Naive B cell (primary cell): Measurements from ENCODE around the gene CD44. TPM values are rescaled to one million over a fixed set of nuclear protein-coding genes. Genes with fewer than 3 reads are reported as not detected.

ENCODE experiments used
- ATAC-seq, 2 donors: fragments of 150-1000 bp; cut with Tn5 transposase; 2 replicates each; pipeline ENCODE4 v1.10.0; 2021; ENCODE audit warnings: low read depth in 2 of 2, mild to moderate bottlenecking in 2 of 2, moderate library complexity in 2 of 2
- DNase-seq: peaks from one replicate; pipeline ENCODE4 v3.0.0; 2022
- H3K27ac Mint-ChIP-seq, 6 donors: one replicate each; pipeline ENCODE4 v1.8.0; 2020 to 2022; ENCODE audit warnings: mild to moderate bottlenecking in 6 of 6, mixed read lengths in 6 of 6, moderate library complexity in 5 of 6, inconsistent platforms in 2 of 6
- H3K27me3 Mint-ChIP-seq, 3 donors: one replicate each; pipeline ENCODE4 v1.8.0; 2021 to 2022; ENCODE audit warnings: mixed read lengths in 3 of 3, mild to moderate bottlenecking in 1 of 3
- H3K36me3 Mint-ChIP-seq, 2 donors: one replicate each; pipeline ENCODE4 v1.8.0; 2020 to 2022; ENCODE audit warnings: mixed read lengths in 2 of 2, inconsistent platforms in 1 of 2, mild to moderate bottlenecking in 1 of 2
- H3K4me1 Mint-ChIP-seq, 3 donors: one replicate each; pipeline ENCODE4 v1.8.0; 2020 to 2022; ENCODE audit warnings: mixed read lengths in 3 of 3, inconsistent platforms in 1 of 3, mild to moderate bottlenecking in 1 of 3, moderate library complexity in 1 of 3
- H3K4me3 Mint-ChIP-seq, 8 donors: one replicate each; pipeline ENCODE4 v1.8.0; 2020 to 2022; ENCODE audit warnings: mild to moderate bottlenecking in 8 of 8, mixed read lengths in 8 of 8, moderate library complexity in 8 of 8, inconsistent platforms in 2 of 8
- H3K9me3 Mint-ChIP-seq, 7 donors: one replicate each; pipeline ENCODE4 v1.8.0; 2020 to 2022; ENCODE audit warnings: mixed read lengths in 7 of 7, mild to moderate bottlenecking in 5 of 7, inconsistent platforms in 2 of 7, moderate library complexity in 1 of 7
- polyA plus RNA-seq, 6 donors: library from polyadenylated mRNA; unstranded; fragments of 300-500 nt; fragmentation: Illumina TruSeq; gene quantifications; one replicate each; pipeline ENCODE4 v1.2.3, GENCODE V29; 2021; ENCODE audit warnings: low read depth in 6 of 6

The CD44 gene
- polyA plus RNA-seq, 6 donors from 2014 or later, result 156 to 277 (median 187) TPM

GRCh38 chr11:35160246-35160824 is 21.4 kb downstream of the CD44 start:
- peaks cover 56 to 96% (median 76%) of the 10 kb centered on the region in 3 donors for H3K4me1 Mint-ChIP-seq
- H3K27me3 Mint-ChIP-seq, result no peaks in the 10 kb centered on the region
- no peaks in the 10 kb centered on the region for H3K9me3 Mint-ChIP-seq
- ATAC-seq, result no peak
- peaks cover 0 to 10% of the 10 kb centered on the region in 2 donors for H3K36me3 Mint-ChIP-seq
- H3K27ac Mint-ChIP-seq, result peak overlapping the region; percentile 95 to 100 (median 98)
- DNase-seq, result no peak
- no peak overlapping the region for H3K4me3 Mint-ChIP-seq

DNA sequence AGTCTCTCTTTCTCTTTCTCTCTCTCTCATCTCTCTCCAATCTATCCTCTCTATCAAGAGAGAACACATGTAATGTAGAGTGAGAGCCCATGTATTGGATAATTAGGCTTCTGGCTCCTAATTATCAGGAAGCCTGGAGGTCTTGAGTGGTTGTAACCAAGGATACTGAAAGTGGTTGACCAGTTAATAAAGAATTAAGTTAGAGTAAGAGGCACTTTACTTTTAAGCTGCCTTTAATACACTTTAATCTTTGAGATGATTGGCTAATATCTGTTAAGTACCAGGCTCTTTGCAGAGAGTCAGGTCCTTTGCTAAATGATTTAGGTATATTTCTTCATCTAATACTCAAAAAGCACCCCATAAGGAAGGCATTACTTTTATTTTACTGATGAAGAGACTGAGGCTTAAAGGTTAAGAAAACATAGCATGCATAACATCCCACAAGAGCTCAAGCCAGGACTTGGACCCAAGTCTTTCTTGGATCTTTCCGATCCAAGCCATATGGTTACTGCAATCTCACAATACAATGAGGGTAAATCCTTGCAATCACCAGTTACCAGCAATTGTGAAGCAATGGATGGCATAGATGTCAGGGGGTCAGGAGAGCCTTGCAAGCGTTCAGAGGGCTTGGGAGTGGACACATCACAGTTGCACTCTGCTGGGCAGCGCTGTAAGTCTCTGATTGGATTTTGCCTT is 22.1 kb downstream of the CD44 start:
- Mint-ChIP-seq H3K9me3 (no peaks in the 10 kb centered on the region), H3K36me3 (peaks cover 0 to 10% of the 10 kb centered on the region in 2 donors), H3K27ac (peak overlapping the region; percentile 95 to 100 (median 98)), H3K27me3 (no peaks in the 10 kb centered on the region), H3K4me1 (peaks cover 62 to 95% (median 83%) of the 10 kb centered on the region in 3 donors), H3K4me3 (peak overlapping the region in 1 of 8 donors; percentile 59)
- DNase-seq (no peak), ATAC-seq (no peak)

- no peaks in the 10 kb centered on the region for H3K9me3 Mint-ChIP-seq
- H3K4me3 Mint-ChIP-seq, result peak overlapping the region; percentile 25 to 77 (median 72)
- H3K27me3 Mint-ChIP-seq, result no peaks in the 10 kb centered on the region
- peaks cover 0 to 10% of the 10 kb centered on the region in 2 donors for H3K36me3 Mint-ChIP-seq
- ATAC-seq (peak; percentile 44), DNase-seq (peak; percentile 75)
- H3K4me1 Mint-ChIP-seq, result peaks cover 70 to 98% (median 90%) of the 10 kb centered on the region in 3 donors
- H3K27ac Mint-ChIP-seq, result peak overlapping the region; percentile 94 to 100 (median 98)
Measured at GRCh38 chr11:35162745-35163144, 23.8 kb downstream of the CD44 start.

DNA sequence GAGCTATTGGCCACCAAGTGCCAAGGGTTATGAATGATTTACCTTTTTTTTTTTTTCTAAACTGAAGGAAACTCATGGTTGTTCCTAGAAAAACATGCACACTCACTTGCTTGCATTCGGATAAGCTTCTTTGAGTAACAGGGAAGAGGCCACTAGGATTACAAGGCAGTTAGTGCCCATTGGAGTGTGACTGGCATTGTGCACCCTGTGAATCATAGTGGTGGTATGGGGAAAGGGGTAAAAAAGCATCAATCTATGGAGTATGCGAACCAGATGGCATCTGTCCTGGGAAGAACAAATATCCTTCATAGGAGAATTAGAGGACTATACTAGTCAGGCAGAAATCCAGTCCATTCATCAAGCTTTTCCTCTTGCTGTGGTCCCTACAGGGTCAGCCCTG is 24.2 kb downstream of the CD44 start:
- Mint-ChIP-seq H3K27ac (peak overlapping the region; percentile 94 to 100 (median 98)), H3K4me3 (peak overlapping the region; percentile 25 to 76 (median 70)), H3K27me3 (no peaks in the 10 kb centered on the region), H3K9me3 (no peaks in the 10 kb centered on the region), H3K36me3 (peaks cover 0 to 10% of the 10 kb centered on the region in 2 donors), H3K4me1 (peaks cover 75 to 98% (median 90%) of the 10 kb centered on the region in 3 donors)
- DNase-seq, result no peak
- ATAC-seq, result no peak

GRCh38 chr11:35163702-35164496 is 24.9 kb downstream of the CD44 start:
- Mint-ChIP-seq H3K9me3 (no peaks in the 10 kb centered on the region), H3K4me1 (peaks cover 81 to 98% (median 95%) of the 10 kb centered on the region in 3 donors), H3K27me3 (no peaks in the 10 kb centered on the region), H3K4me3 (peak overlapping the region; percentile 38 to 87 (median 72)), H3K27ac (peak overlapping the region; percentile 94 to 100 (median 98)), H3K36me3 (peaks cover 0 to 10% of the 10 kb centered on the region in 2 donors)
- ATAC-seq, result peak in 1 of 2 donors; percentile 12
- no peak for DNase-seq

DNA sequence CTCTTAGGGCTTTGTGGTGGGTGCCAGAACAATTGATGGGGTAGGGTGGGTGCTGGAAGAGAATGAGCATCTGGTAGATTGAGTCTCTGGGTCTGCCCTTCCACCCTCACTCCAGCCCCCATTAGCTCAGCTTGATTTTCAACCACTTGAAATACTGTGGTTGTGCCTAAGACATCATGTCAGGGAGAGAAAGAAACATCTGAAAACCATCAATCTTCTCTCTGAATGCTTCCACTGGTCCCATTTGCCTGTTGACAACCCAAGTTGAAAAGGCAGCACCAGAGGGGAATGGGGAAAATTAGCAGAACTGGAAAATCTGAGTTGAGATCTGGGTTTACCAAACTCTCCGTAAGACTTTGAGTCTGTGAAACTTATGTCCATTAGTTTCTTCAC is 26.1 kb downstream of the CD44 start:
- H3K4me1 Mint-ChIP-seq, result peaks cover 92 to 97% (median 95%) of the 10 kb centered on the region in 3 donors
- H3K27me3 Mint-ChIP-seq, result no peaks in the 10 kb centered on the region
- H3K36me3 Mint-ChIP-seq, result peaks cover 0 to 10% of the 10 kb centered on the region in 2 donors
- no peak for DNase-seq
- peak overlapping the region; percentile 99 to 100 (median 100) for H3K27ac Mint-ChIP-seq
- ATAC-seq, result no peak
- no peaks in the 10 kb centered on the region for H3K9me3 Mint-ChIP-seq
- H3K4me3 Mint-ChIP-seq, result peak overlapping the region in 6 of 8 donors; percentile 68 to 92 (median 80)

DNA sequence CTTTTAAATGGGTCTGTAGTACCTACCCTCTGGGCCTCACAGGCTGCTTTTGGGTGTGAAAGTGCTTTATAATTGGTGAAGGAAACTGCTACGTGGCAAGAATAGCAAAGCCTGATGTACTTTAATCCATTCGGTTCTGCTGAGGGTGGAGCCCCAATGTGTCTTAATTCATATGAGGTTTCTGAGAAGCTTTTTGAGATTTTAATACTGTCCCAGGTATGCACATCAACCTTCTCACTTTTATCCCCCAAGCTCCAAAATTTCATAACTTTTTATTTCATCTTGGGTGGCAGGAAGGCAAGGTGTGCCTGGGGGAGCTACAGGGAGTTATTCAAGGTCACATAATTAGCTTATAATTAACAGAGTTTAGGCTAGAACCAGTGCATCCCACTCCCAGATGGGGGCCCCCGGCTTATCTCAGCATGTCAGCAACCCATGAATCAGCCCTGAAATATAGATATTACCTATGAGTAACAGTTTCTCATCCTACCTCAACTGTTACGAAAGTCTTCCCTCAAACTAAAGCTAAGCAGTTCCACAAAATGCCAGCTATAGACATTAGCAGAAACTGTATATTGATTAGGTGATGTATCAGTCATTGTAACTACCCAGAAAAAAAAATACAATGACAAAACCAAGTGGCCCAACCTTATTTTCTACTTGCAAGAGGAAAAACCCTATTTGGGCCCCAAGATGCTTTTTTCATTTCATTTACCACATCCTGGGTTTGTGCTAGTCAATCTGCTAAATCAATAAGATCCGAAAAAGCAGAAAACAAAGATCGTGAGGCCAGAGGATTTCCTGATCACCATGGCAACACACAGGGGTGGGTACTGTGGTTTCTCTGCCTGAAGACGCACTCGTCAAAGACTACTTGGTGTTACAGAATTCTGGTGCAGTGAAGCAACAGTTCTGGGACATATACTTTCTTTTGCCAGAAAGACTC is 26.7 kb downstream of the CD44 start:
- Mint-ChIP-seq H3K4me1 (peaks cover 92 to 97% (median 95%) of the 10 kb centered on the region in 3 donors), H3K36me3 (peaks cover 0 to 4% of the 10 kb centered on the region in 2 donors), H3K4me3 (peak overlapping the region; percentile 76 to 92 (median 84)), H3K9me3 (no peaks in the 10 kb centered on the region), H3K27me3 (no peaks in the 10 kb centered on the region), H3K27ac (peak overlapping the region; percentile 99 to 100 (median 100))
- DNase-seq (peak; percentile 97), ATAC-seq (peak; percentile 83 to 84)

DNA sequence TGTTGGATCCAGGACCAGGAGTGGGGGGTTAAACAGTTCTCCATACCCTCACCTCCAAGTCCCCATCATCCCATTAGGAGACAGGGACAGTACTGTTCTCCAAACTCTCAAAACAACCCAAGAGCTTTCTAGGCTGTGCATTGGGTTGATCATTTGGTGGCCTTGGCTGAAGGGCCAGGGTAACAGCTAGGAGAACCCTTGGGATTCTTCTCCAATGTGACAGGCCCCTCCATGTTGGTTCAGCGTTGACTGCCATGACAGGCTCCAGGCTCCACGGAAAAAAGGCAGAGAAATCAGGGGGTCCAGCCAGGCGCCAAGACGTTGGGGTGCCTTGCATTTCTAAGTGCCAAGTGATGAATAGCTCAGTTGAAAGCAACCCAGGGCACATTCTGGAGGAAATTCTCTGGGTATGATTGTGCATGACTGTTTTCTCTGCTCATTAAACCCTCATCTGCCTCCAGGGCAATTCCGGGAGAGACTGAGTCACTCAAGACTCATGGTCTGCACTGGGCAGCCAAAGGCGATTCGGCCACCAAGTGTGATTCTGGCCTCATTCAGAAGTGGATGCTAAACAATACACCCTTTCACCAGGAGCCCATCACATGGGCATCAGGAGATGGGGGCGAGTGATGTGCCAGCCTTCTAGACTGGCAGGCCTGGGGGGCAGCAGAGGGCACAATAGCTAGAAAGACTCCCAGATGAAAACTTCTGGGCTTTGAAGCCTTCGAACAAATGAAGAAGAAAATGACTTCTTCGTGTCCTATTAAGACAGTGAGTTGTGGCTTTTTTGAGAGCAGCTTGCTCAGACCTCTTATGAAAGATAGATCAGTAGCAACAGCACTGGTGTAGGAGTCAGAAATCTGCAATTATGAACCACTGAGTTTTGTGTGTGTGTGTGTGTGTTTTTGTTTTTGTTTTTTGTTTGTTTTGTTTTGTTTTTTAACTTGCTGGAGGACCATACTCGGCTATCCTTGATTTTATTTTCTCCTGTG is 27.7 kb downstream of the CD44 start:
- no peaks in the 10 kb centered on the region for H3K9me3 Mint-ChIP-seq
- H3K27me3 Mint-ChIP-seq, result no peaks in the 10 kb centered on the region
- H3K4me3 Mint-ChIP-seq, result peak overlapping the region; percentile 76 to 92 (median 84)
- no peak for DNase-seq
- H3K27ac Mint-ChIP-seq, result peak overlapping the region; percentile 99 to 100 (median 100)
- peaks cover 0 to 4% of the 10 kb centered on the region in 2 donors for H3K36me3 Mint-ChIP-seq
- peaks cover 91 to 98% (median 95%) of the 10 kb centered on the region in 3 donors for H3K4me1 Mint-ChIP-seq
- ATAC-seq, result peak; percentile 1 to 6

GRCh38 chr11:35167426-35167954 is 28.5 kb downstream of the CD44 start:
- no peaks in the 10 kb centered on the region for H3K9me3 Mint-ChIP-seq
- no peaks in the 10 kb centered on the region for H3K27me3 Mint-ChIP-seq
- H3K4me3 Mint-ChIP-seq, result peak overlapping the region in 7 of 8 donors; percentile 22 to 92 (median 76)
- DNase-seq (no peak), ATAC-seq (no peak)
- peaks cover 90 to 98% (median 95%) of the 10 kb centered on the region in 3 donors for H3K4me1 Mint-ChIP-seq
- peak overlapping the region; percentile 99 to 100 (median 100) for H3K27ac Mint-ChIP-seq
- H3K36me3 Mint-ChIP-seq, result peaks cover 3 to 7% of the 10 kb centered on the region in 2 donors

DNA sequence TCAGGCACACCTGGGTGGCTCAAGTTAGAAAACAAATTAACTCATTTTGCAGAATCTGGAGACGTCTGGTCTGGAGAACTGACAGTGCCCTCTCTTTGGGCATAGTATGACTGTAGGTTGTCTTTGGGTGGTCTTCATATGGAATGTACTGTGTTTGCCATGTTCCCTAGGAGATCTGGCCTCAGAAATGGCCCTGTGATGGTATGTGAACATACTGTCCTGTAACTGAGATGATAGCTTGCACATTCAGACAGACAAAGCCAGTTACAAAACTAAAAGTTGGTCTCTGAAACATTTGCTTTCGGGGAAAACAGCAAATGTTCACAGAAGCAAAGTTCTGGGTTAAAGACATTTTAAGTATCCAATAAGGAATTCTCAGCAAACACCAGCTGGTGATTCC is 29.7 kb downstream of the CD44 start:
- no peak for DNase-seq
- Mint-ChIP-seq H3K9me3 (no peaks in the 10 kb centered on the region), H3K27ac (peak overlapping the region; percentile 99 to 100 (median 100)), H3K4me1 (peaks cover 88 to 98% (median 95%) of the 10 kb centered on the region in 3 donors), H3K27me3 (no peaks in the 10 kb centered on the region), H3K36me3 (peaks cover 0 to 8% of the 10 kb centered on the region in 2 donors), H3K4me3 (peak overlapping the region in 6 of 8 donors; percentile 13 to 79 (median 58))
- ATAC-seq, result no peak

DNA sequence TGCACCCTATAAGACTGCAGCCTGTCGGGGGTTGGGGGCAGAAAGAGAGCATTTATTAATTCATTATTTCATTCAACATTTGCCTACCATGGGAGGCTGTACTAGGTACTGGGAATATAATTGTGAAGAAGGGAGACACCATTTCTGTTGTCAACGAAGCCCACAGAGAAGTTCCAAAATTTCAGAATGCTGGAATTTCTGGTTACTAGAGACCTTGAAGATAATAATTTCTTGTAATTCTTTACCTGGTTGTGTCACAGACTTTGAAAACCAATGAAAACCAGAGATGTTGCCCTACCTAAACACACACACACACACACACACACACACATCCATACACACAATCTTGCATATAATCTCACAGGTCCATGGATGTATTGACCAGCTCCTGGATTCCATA is 30.1 kb downstream of the CD44 start:
- peaks cover 0 to 8% of the 10 kb centered on the region in 2 donors for H3K36me3 Mint-ChIP-seq
- no peaks in the 10 kb centered on the region for H3K9me3 Mint-ChIP-seq
- no peak for DNase-seq
- peak overlapping the region in 2 of 8 donors; percentile 4 to 79 for H3K4me3 Mint-ChIP-seq
- ATAC-seq, result no peak
- H3K27me3 Mint-ChIP-seq, result no peaks in the 10 kb centered on the region
- H3K27ac Mint-ChIP-seq, result peak overlapping the region; percentile 99 to 100 (median 100)
- peaks cover 88 to 98% (median 95%) of the 10 kb centered on the region in 3 donors for H3K4me1 Mint-ChIP-seq
